ENCODE results near the gene JMJD8. TPM values are rescaled to one million over a fixed set of nuclear protein-coding genes. Genes with fewer than 3 reads are reported as not detected.

JMJD8 gene
- total RNA-seq, 1 experiment from 2014 or later: 73.9 TPM

GRCh38 chr16:732936-733335, 48.8 kb upstream of the JMJD8 start:
- no peaks in the 10 kb centered on the region for H3K9me3 ChIP-seq (ENCODE audit: control insufficient read depth, insufficient read depth, low read depth, low read length)
- in situ Hi-C loops (cut with HindIII; ENCODE audit: low pct_unique_long_range_greater_than_20kb, low sequenced_read_pairs) (no loop called here), intact Hi-C loops (cut with micrococcal nuclease; ENCODE audit: unreplicated experiment) (no loop called here)
- no peaks in the 10 kb centered on the region; the same call in 1 of the 2 replicates for H3K4me1 ChIP-seq (ENCODE audit: control insufficient read depth, insufficient read depth, low read length)
- POLR2A ChIA-PET: no interaction called here
- H3K4me3 ChIP-seq (ENCODE audit: low read depth in 2 of 2, low read length in 2 of 2): no peak overlapping the region
- peaks cover 2% of the 10 kb centered on the region for H3K36me3 ChIP-seq (ENCODE audit: control insufficient read depth, insufficient read depth, low read length)
- H3K27me3 ChIP-seq (ENCODE audit: control insufficient read depth, insufficient read depth, low read length): no peaks in the 10 kb centered on the region
- no peak for TF ChIP-seq SIN3A (IDR thresholded peaks at IDR 0.05; ENCODE audit: borderline replicate concordance, insufficient read depth, low read depth, low read length)
- TF ChIP-seq REST (IDR thresholded peaks at IDR 0.05; ENCODE audit: insufficient read depth in 1 of 2, low read depth in 2 of 2, low read length in 1 of 2): no peak
- TF ChIP-seq CTCF (IDR thresholded peaks at IDR 0.05): no peak
- no peak for TF ChIP-seq TCF7L2 (IDR thresholded peaks at IDR 0.05; ENCODE audit: low read depth, low read length)
- TF ChIP-seq POLR2AphosphoS5 (IDR thresholded peaks at IDR 0.05; ENCODE audit: low read depth, low read length): no peak
- ATAC-seq: no peak
- DNase-seq (ENCODE audit: low read depth, low spot score): no peak
- H3K27ac ChIP-seq (ENCODE audit: low read length): no peak overlapping the region
- CTCF ChIA-PET: interaction anchor here (0.5 to 1.3 kb wide), 3 partner anchors 21 to 76 kb away, joined by 4 to 8 read pairs (median 7); no protein-coding TSS in a partner anchor
- BruUV-seq (replicated peaks): no TSS peak

- intact Hi-C loops (cut with micrococcal nuclease; ENCODE audit: unreplicated experiment) (no loop called here), in situ Hi-C loops (cut with HindIII; ENCODE audit: low pct_unique_long_range_greater_than_20kb, low sequenced_read_pairs) (no loop called here)
- H3K9me3 ChIP-seq (ENCODE audit: control insufficient read depth, insufficient read depth, low read depth, low read length): no peaks in the 10 kb centered on the region
- no peak overlapping the region for H3K27ac ChIP-seq (ENCODE audit: low read length)
- ChIA-PET CTCF (interaction anchor here (0.5 to 1.3 kb wide), 4 partner anchors 20 to 449 kb away, joined by 3 to 8 read pairs (median 6); no protein-coding TSS in a partner anchor), POLR2A (no interaction called here)
- BruUV-seq (replicated peaks): no TSS peak
- ATAC-seq (no peak), DNase-seq (ENCODE audit: low read depth, low spot score) (no peak)
- H3K4me3 ChIP-seq (ENCODE audit: low read depth in 2 of 2, low read length in 2 of 2): no peak overlapping the region
- H3K36me3 ChIP-seq (ENCODE audit: control insufficient read depth, insufficient read depth, low read length): peaks cover 2% of the 10 kb centered on the region
- H3K4me1 ChIP-seq (ENCODE audit: control insufficient read depth, insufficient read depth, low read length): no peaks in the 10 kb centered on the region; the same call in 1 of the 2 replicates
- TF ChIP-seq CTCF (IDR thresholded peaks at IDR 0.05) (no peak), TCF7L2 (IDR thresholded peaks at IDR 0.05; ENCODE audit: low read depth, low read length) (no peak), REST (IDR thresholded peaks at IDR 0.05; ENCODE audit: insufficient read depth in 1 of 2, low read depth in 2 of 2, low read length in 1 of 2) (no peak), POLR2AphosphoS5 (IDR thresholded peaks at IDR 0.05; ENCODE audit: low read depth, low read length) (no peak), SIN3A (IDR thresholded peaks at IDR 0.05; ENCODE audit: borderline replicate concordance, insufficient read depth, low read depth, low read length) (no peak)
- no peaks in the 10 kb centered on the region for H3K27me3 ChIP-seq (ENCODE audit: control insufficient read depth, insufficient read depth, low read length)
These were observed 48.2 kb upstream of the JMJD8 start for GRCh38 chr16:732332-732731.
